Activated naive CD4-positive, alpha-beta T cell treated with anti-CD3 and anti-CD28 coated beads for 36 hours (primary cell): ENCODE data around the gene FN3K. TPM values are rescaled to one million over a fixed set of nuclear protein-coding genes. Genes with fewer than 3 reads are reported as not detected.

ENCODE experiments used
- CTCF ChIA-PET: fragments of 350-600 bp; sonication (Branson Sonifier 250); formaldehyde crosslinking; loops from one replicate; lab custom pipeline; 2021; ENCODE audit warnings: antibody characterized with exemption; lab: Charles Lee
- DNase-seq: peaks from one replicate; pipeline ENCODE4 v3.0.0-alpha.2; 2020
- H3K27ac Mint-ChIP-seq: one replicate; pipeline ENCODE4 v1.8.0; 2021; ENCODE audit warnings: mild to moderate bottlenecking, mixed read lengths
- H3K27me3 Mint-ChIP-seq: one replicate; pipeline ENCODE4 v1.8.0; 2021; ENCODE audit warnings: low read depth, mixed read lengths
- H3K36me3 Mint-ChIP-seq: one replicate; pipeline ENCODE4 v1.8.0; 2021; ENCODE audit warnings: low read depth, mixed read lengths
- H3K4me1 Mint-ChIP-seq: one replicate; pipeline ENCODE4 v1.8.0; 2021; ENCODE audit warnings: low read depth, mixed read lengths
- H3K4me3 Mint-ChIP-seq: one replicate; pipeline ENCODE4 v1.8.0; 2021; ENCODE audit warnings: mild to moderate bottlenecking, moderate library complexity, mixed read lengths
- H3K9me3 Mint-ChIP-seq: one replicate; pipeline ENCODE4 v1.8.0; 2021; ENCODE audit warnings: mixed read lengths
- intact Hi-C: fragments of 100-400 bp; cut with micrococcal nuclease; formaldehyde crosslinking; loops from one replicate; pipeline ENCODE4 v1.15.1; 2023
- total RNA-seq, 2 experiments: library from RNA; stranded (reverse); gene quantifications; one replicate each; pipeline ENCODE4 v1.2.3, GENCODE V29; 2021

The FN3K gene
- total RNA-seq, 2 experiments from 2014 or later, result 1.3 to 1.8 TPM

GRCh38 chr17:82709024-82709675 is 26.3 kb upstream of the FN3K start:
- Mint-ChIP-seq H3K4me3 (no peak overlapping the region), H3K27ac (no peak overlapping the region), H3K9me3 (no peaks in the 10 kb centered on the region), H3K36me3 (no peaks in the 10 kb centered on the region), H3K4me1 (no peaks in the 10 kb centered on the region), H3K27me3 (no peaks in the 10 kb centered on the region)
- CTCF ChIA-PET, result no interaction called here
- no peak for DNase-seq
- intact Hi-C loops, result no loop called here

GRCh38 chr17:82709676-82710498 is 25.5 kb upstream of the FN3K start:
- Mint-ChIP-seq H3K27ac (no peak overlapping the region), H3K4me1 (no peaks in the 10 kb centered on the region), H3K9me3 (no peaks in the 10 kb centered on the region), H3K4me3 (no peak overlapping the region), H3K27me3 (no peaks in the 10 kb centered on the region), H3K36me3 (no peaks in the 10 kb centered on the region)
- DNase-seq, result no peak
- intact Hi-C loops, result no loop called here
- CTCF ChIA-PET, result no interaction called here

DNA sequence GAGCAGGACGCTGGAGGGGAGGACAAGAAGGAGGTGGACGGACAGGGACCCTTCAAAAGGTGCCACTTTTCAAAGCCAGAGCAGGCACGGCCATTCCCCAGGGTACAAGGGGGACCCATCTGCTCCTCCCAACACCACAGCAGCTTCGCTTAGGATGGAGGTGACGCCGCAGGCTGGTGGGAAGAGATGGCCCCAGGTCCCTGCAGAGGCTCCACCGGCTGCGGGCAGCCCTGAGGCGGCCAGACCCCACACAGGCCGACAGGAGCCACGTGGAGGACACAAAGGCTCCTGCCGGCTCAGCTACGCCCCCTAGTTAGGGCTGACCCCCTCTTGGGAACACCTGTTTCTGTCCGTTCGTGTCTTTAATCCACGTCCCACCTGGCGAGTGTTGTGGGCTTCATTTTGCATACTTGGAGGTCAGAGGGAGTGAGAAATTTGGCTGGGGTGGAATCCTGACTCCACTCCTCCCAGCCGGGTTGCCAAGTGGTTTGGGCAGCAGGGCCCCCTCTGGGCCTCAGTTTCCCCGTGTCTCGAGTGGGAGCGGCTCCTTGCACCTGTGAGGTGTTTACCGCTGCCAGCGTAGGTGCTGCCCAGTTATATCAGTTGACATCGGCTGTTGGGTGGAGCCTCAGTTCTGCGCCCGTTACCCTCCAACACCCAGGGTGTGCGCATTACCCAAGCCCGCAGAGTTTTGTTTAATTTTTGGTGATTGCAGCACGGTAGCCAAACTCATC is 24.7 kb upstream of the FN3K start:
- intact Hi-C loops, result no loop called here
- H3K36me3 Mint-ChIP-seq, result no peaks in the 10 kb centered on the region
- H3K4me1 Mint-ChIP-seq, result peaks cover 1% of the 10 kb centered on the region
- CTCF ChIA-PET, result no interaction called here
- no peak overlapping the region for H3K4me3 Mint-ChIP-seq
- no peak overlapping the region for H3K27ac Mint-ChIP-seq
- H3K27me3 Mint-ChIP-seq, result no peaks in the 10 kb centered on the region
- H3K9me3 Mint-ChIP-seq, result no peaks in the 10 kb centered on the region
- no peak for DNase-seq

- H3K4me3 Mint-ChIP-seq, result no peak overlapping the region
Observed at GRCh38 chr17:82713071-82713723, 22.2 kb upstream of the FN3K start.

DNA sequence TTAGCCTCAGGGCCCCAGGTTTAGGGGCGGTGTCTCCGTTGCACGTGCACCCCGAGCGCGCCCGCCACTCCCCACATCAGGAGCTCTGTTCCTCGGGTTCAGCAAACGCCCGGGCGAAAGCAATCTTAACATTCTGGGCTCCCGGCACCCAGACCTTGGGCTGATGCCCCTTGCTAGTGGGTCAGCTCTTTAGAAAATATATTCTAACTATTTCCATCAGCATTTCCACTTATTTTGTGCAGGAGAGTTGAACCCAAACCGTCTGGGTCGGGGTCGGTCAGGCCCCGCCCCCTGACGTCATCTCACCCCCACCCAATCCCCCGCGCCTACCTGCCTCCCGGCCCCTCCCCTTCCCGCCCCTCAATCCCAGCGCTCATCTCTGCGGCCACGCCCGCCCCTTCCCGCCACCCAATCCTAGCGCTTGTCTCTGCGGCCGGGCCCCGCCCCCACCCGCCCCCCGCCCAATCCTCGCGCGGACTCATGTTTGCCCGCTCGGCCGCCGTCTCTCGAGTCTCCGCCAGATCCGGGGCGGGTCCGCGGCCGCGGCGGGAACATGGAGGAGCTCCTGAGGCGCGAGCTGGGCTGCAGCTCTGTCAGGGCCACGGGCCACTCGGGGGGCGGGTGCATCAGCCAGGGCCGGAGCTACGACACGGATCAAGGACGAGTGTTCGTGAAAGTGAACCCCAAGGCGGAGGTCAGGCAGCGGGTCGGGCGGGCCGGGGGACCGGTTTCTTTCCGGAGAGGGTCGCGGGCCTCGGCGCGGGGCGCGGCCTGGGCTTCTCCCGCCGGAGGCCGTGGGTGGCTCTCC is 19.0 kb upstream of the FN3K start, which contains the start of gene FN3KRP:
Gene FN3KRP, plus strand, starts transcription at position 504 of the 808 bp plus-strand sequence. Its CDS starts 50 bp downstream, at position 554.
- Mint-ChIP-seq H3K9me3 (no peaks in the 10 kb centered on the region), H3K4me1 (peaks cover 13% of the 10 kb centered on the region), H3K27ac (peak within 1 kb of the TSS; percentile 77), H3K36me3 (peaks cover 6% of the 10 kb centered on the region), H3K27me3 (no peaks in the 10 kb centered on the region), H3K4me3 (peak within 1 kb of the TSS; percentile 88)
- CTCF ChIA-PET, result interaction anchor here (1.0 kb wide), 1 partner anchor 47 kb away, joined by 3 read pairs; no protein-coding TSS in a partner anchor
- peak; percentile 90 for DNase-seq
- intact Hi-C loops, result loop anchor here (1.0 to 5.0 kb wide), 5 partner anchors 18 to 336 kb away; partner anchors contain the start of genes NARF, RAB40B and WDR45B

More at GRCh38 chr17:82713071-82713723, 22.2 kb upstream of the FN3K start:
- Mint-ChIP-seq H3K27me3 (no peaks in the 10 kb centered on the region), H3K27ac (no peak overlapping the region), H3K36me3 (peaks cover 1% of the 10 kb centered on the region), H3K9me3 (no peaks in the 10 kb centered on the region), H3K4me1 (peaks cover 13% of the 10 kb centered on the region)
- no peak for DNase-seq
- CTCF ChIA-PET, result interaction anchor here (0.6 to 1.3 kb wide), 2 partner anchors 18 to 45 kb away, joined by 3 read pairs; no protein-coding TSS in a partner anchor
- intact Hi-C loops, result no loop called here

DNA sequence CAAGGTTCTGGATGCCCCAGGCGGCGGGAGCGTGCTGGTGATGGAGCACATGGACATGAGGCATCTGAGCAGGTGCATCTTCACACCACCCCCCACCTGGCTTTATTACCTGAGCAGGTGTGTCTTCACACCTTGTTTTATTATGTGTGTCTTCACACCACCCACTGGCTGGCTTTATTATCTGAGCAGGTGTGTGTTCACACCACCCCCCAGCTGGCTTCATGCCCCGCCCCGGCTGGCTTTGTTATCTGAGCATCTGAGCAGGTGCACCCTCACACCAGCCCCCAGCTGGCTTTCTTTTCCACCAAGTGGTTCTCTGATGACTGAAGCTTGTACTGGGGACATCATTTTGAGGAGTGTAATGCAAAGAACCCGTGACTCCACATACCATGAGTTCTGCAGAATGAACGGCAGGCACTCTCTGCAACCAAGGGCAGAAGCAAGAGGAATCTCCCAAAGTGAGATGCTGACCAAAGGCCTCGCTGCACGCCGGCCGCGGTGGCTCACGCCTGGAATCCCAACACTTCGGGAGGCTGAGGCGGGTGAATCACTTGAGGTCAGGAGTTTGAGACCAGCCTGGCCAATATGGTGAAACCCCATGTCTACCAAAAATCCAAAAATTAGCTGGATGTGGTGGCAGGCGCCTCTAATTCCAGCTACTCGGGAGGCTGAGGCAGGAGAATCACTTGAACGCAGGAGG is 16.3 kb upstream of the FN3K start:
- intact Hi-C loops, result loop anchor here (5.0 kb wide), 2 partner anchors 72 to 333 kb away; partner anchors contain the start of gene WDR45B
- H3K27ac Mint-ChIP-seq, result no peak overlapping the region

GRCh38 chr17:82720204-82720603 is 15.2 kb upstream of the FN3K start:
- CTCF ChIA-PET, result no interaction called here
- no peak overlapping the region for H3K4me3 Mint-ChIP-seq
- no peaks in the 10 kb centered on the region for H3K27me3 Mint-ChIP-seq
- intact Hi-C loops, result no loop called here
- peaks cover 13% of the 10 kb centered on the region for H3K4me1 Mint-ChIP-seq
- no peak overlapping the region for H3K27ac Mint-ChIP-seq
- DNase-seq, result no peak
- H3K36me3 Mint-ChIP-seq, result peaks cover 16% of the 10 kb centered on the region
- no peaks in the 10 kb centered on the region for H3K9me3 Mint-ChIP-seq

More for the DNA sequence above, 16.3 kb upstream of the FN3K start:
- Mint-ChIP-seq H3K36me3 (peaks cover 16% of the 10 kb centered on the region), H3K4me3 (no peak overlapping the region), H3K4me1 (peaks cover 13% of the 10 kb centered on the region), H3K9me3 (no peaks in the 10 kb centered on the region), H3K27me3 (no peaks in the 10 kb centered on the region)
- DNase-seq, result no peak
- CTCF ChIA-PET, result no interaction called here

- intact Hi-C loops, result no loop called here
Observed at GRCh38 chr17:82722341-82723013, 12.9 kb upstream of the FN3K start.

DNA sequence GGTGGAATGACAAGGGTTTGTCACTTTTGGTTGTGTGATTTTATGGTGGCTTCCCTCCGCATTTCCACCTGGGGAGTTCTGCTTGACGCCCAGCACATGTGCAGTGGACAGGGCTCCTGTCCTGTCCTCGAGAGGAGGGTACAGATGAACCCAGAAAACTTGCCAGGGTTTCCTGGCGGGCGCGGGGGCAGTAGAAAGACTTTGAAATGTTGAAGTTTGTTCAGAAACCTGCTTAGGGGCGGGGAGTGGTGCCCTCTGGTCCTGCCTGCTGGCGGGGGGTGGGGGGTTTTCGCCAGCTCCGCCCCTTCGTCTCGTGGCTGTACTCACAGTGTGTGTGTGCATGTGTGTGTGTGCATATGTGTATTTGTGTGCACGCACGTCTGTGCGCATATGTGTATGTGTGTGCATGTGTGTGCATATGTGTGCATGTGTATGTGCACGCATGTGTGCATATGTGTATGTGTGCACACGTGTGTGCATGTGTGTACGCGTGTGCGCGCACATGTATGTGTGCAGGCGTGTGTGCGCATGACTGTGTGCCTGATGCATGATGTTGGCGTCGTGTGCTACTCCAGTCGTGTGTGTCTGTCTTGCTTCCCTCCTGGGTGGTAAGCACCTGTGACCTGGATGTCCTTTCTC is 12.1 kb upstream of the FN3K start:
- Mint-ChIP-seq H3K27ac (no peak overlapping the region), H3K27me3 (no peaks in the 10 kb centered on the region), H3K9me3 (no peaks in the 10 kb centered on the region), H3K4me1 (no peaks in the 10 kb centered on the region), H3K36me3 (peaks cover 20% of the 10 kb centered on the region), H3K4me3 (no peak overlapping the region)
- intact Hi-C loops, result no loop called here
- DNase-seq, result no peak
- CTCF ChIA-PET, result no interaction called here

More at GRCh38 chr17:82722341-82723013, 12.9 kb upstream of the FN3K start:
- no peak overlapping the region for H3K27ac Mint-ChIP-seq
- DNase-seq, result no peak
- H3K4me1 Mint-ChIP-seq, result peaks cover 7% of the 10 kb centered on the region
- peaks cover 21% of the 10 kb centered on the region for H3K36me3 Mint-ChIP-seq
- H3K9me3 Mint-ChIP-seq, result no peaks in the 10 kb centered on the region
- CTCF ChIA-PET, result no interaction called here
- H3K27me3 Mint-ChIP-seq, result no peaks in the 10 kb centered on the region
- H3K4me3 Mint-ChIP-seq, result no peak overlapping the region

GRCh38 chr17:82726427-82726826 is 9.0 kb upstream of the FN3K start:
- CTCF ChIA-PET, result interaction anchor here (0.7 kb wide), 1 partner anchor 42 kb away, joined by 3 read pairs; no protein-coding TSS in a partner anchor
- Mint-ChIP-seq H3K36me3 (peaks cover 15% of the 10 kb centered on the region), H3K4me3 (no peak overlapping the region), H3K9me3 (no peaks in the 10 kb centered on the region), H3K27me3 (no peaks in the 10 kb centered on the region), H3K27ac (no peak overlapping the region), H3K4me1 (no peaks in the 10 kb centered on the region)
- intact Hi-C loops, result no loop called here
- DNase-seq, result no peak
